Osteocyte (in vitro differentiated cells): Measurements from ENCODE around the gene HNF4A. TPM values are rescaled to one million over a fixed set of nuclear protein-coding genes. Genes with fewer than 3 reads are reported as not detected.

Source experiments
- DNase-seq: peaks from one replicate; pipeline ENCODE4 v3.0.0; 2021; ENCODE audit warnings: mixed read lengths; ENCODE audit not compliant: unreplicated experiment; ENCODE audit errors: extremely low spot score
- H3K27ac Mint-ChIP-seq: one replicate; pipeline ENCODE4 v1.8.0; 2021; ENCODE audit warnings: mild to moderate bottlenecking, mixed read lengths; ENCODE audit not compliant: unreplicated experiment
- H3K27me3 Mint-ChIP-seq: one replicate; pipeline ENCODE4 v1.8.0; 2021; ENCODE audit warnings: mixed read lengths; ENCODE audit not compliant: unreplicated experiment
- H3K36me3 Mint-ChIP-seq: one replicate; pipeline ENCODE4 v1.8.0; 2021; ENCODE audit warnings: mixed read lengths; ENCODE audit not compliant: unreplicated experiment
- H3K4me1 Mint-ChIP-seq: one replicate; pipeline ENCODE4 v1.8.0; 2021; ENCODE audit warnings: mixed read lengths; ENCODE audit not compliant: unreplicated experiment
- H3K4me3 Mint-ChIP-seq: one replicate; pipeline ENCODE4 v1.8.0; 2021; ENCODE audit warnings: mild to moderate bottlenecking, moderate library complexity, mixed read lengths; ENCODE audit not compliant: unreplicated experiment
- H3K9me3 Mint-ChIP-seq: one replicate; pipeline ENCODE4 v1.8.0; 2021; ENCODE audit warnings: mixed read lengths; ENCODE audit not compliant: unreplicated experiment
- total RNA-seq: library from RNA; stranded (reverse); gene quantifications from 2 replicates; pipeline ENCODE4 v1.2.1, GENCODE V29; 2021
- TF ChIP-seq, protein P1 (sequence below): fragments of 200-600 bp; sonication (generic); IDR thresholded peaks from 2 replicates; pipeline ENCODE4 v1.5.0; 2021; ENCODE audit warnings: antibody characterized with exemption, mild to moderate bottlenecking, moderate library complexity

HNF4A gene
- total RNA-seq, 1 donor from 2014 or later: not detected

GRCh38 chr20:44336086-44336485 is 19.4 kb upstream of the HNF4A start:
- peaks cover 27% of the 10 kb centered on the region for H3K27me3 Mint-ChIP-seq
- no peak overlapping the region for H3K27ac Mint-ChIP-seq
- H3K4me3 Mint-ChIP-seq: no peak overlapping the region
- no peaks in the 10 kb centered on the region for H3K36me3 Mint-ChIP-seq
- TF ChIP-seq, protein P1, sequence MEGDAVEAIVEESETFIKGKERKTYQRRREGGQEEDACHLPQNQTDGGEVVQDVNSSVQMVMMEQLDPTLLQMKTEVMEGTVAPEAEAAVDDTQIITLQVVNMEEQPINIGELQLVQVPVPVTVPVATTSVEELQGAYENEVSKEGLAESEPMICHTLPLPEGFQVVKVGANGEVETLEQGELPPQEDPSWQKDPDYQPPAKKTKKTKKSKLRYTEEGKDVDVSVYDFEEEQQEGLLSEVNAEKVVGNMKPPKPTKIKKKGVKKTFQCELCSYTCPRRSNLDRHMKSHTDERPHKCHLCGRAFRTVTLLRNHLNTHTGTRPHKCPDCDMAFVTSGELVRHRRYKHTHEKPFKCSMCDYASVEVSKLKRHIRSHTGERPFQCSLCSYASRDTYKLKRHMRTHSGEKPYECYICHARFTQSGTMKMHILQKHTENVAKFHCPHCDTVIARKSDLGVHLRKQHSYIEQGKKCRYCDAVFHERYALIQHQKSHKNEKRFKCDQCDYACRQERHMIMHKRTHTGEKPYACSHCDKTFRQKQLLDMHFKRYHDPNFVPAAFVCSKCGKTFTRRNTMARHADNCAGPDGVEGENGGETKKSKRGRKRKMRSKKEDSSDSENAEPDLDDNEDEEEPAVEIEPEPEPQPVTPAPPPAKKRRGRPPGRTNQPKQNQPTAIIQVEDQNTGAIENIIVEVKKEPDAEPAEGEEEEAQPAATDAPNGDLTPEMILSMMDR: no peak
- H3K9me3 Mint-ChIP-seq: no peaks in the 10 kb centered on the region
- DNase-seq: no peak
- no peaks in the 10 kb centered on the region for H3K4me1 Mint-ChIP-seq

DNA sequence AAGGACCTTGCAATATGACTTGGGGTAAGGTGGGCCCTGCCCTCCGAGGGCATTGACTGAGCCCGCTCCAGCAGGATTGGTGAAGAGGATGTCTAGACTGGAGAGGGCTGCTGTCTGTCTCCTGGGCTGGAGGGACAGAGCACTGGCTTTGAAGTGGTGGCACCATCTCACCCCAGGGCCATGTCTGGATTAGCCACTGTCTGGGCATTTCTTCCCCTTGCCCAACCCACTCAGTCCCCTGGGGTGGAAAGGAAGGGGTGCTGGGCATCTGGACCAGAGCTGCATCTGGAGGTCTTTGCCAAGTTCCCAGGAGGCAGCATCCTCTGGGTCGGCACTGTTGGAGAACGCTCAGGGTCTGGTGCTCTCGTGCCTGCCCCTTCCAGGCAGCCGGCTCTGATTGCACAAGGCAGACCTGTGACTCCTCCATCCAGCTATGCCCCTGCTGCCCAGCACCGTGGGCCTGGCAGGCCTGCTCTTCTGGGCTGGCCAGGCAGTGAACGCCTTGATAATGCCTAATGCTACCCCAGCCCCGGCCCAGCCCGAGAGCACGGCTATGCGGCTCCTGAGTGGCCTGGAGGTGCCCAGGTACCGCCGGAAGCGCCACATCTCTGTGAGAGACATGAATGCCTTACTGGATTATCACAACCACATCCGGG is 18.6 kb upstream of the HNF4A start, which contains the start of gene R3HDML:
TSS of gene R3HDML (plus strand) at position 319 of the 656 bp plus-strand sequence. CDS start at position 434, 115 bp downstream.
- no peak within 1 kb of the TSS for H3K27ac Mint-ChIP-seq

DNA sequence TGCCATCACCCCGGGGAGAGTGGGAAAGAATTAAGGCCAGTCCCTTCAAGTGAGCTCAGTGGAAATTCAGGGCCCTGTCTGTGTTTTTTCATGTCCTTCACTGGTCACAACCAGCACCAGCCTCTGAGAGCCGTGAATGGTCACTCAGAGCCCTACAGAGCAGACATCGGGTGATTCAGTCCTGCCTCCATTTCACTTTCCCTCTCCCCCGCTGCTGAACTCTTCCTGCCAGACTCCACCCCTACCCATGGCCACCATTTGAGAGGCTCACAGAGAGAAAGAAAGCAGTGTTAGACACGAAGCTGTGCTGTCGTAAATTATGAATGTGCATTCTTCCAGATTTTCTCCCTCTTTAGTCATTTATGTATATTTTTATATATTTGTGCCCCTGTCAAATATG is 13.3 kb upstream of the HNF4A start:
- no peak overlapping the region for H3K27ac Mint-ChIP-seq
- DNase-seq: no peak
- no peaks in the 10 kb centered on the region for H3K36me3 Mint-ChIP-seq
- no peaks in the 10 kb centered on the region for H3K9me3 Mint-ChIP-seq
- peaks cover 10% of the 10 kb centered on the region for H3K27me3 Mint-ChIP-seq
- TF ChIP-seq, protein P1: no peak
- no peak overlapping the region for H3K4me3 Mint-ChIP-seq
- no peaks in the 10 kb centered on the region for H3K4me1 Mint-ChIP-seq

More for the DNA sequence above, 18.6 kb upstream of the HNF4A start, which contains the start of gene R3HDML:
- TF ChIP-seq, protein P1: no peak
- no peak within 1 kb of the TSS for H3K4me3 Mint-ChIP-seq
- peaks cover 24% of the 10 kb centered on the region for H3K27me3 Mint-ChIP-seq
- H3K4me1 Mint-ChIP-seq: no peaks in the 10 kb centered on the region
- no peak for DNase-seq
- H3K9me3 Mint-ChIP-seq: no peaks in the 10 kb centered on the region
- H3K36me3 Mint-ChIP-seq: no peaks in the 10 kb centered on the region

GRCh38 chr20:44343162-44343675 is 12.3 kb upstream of the HNF4A start:
- H3K27ac Mint-ChIP-seq: no peak overlapping the region
- peaks cover 7% of the 10 kb centered on the region for H3K27me3 Mint-ChIP-seq
- no peaks in the 10 kb centered on the region for H3K36me3 Mint-ChIP-seq
- H3K4me1 Mint-ChIP-seq: no peaks in the 10 kb centered on the region
- no peak overlapping the region for H3K4me3 Mint-ChIP-seq
- H3K9me3 Mint-ChIP-seq: no peaks in the 10 kb centered on the region
- DNase-seq: no peak
- TF ChIP-seq, protein P1: no peak

DNA sequence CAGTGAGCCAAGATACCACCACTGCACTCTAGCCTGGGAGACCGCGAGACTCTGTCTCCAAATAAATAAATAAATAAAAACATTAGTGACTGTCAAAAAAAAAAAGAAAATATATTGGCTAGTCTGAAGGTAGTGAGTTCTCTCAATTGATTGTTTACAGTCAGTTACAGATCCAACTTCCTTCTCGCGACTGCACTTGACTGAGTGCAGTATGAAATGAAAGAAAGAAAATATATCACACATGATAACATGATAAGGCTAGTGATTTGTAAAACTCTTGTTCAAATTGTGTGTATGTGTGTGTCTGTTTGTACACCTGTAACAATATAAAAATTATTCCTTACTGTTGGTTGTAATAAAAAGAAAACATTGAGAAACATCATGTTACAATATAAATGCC is 10.8 kb upstream of the HNF4A start:
- Mint-ChIP-seq H3K27me3 (peaks cover 4% of the 10 kb centered on the region), H3K27ac (no peak overlapping the region), H3K4me1 (no peaks in the 10 kb centered on the region), H3K9me3 (no peaks in the 10 kb centered on the region), H3K4me3 (no peak overlapping the region), H3K36me3 (no peaks in the 10 kb centered on the region)
- DNase-seq: no peak
- TF ChIP-seq, protein P1: no peak
